ENCODE results near the gene INTS6. TPM values are rescaled to one million over a fixed set of nuclear protein-coding genes. Genes with fewer than 3 reads are reported as not detected.

INTS6 gene
- total RNA-seq (2014; rRNA removed; shearing (Covaris generic)) = 27.1 and 27.7 TPM in 2 replicates

DNA sequence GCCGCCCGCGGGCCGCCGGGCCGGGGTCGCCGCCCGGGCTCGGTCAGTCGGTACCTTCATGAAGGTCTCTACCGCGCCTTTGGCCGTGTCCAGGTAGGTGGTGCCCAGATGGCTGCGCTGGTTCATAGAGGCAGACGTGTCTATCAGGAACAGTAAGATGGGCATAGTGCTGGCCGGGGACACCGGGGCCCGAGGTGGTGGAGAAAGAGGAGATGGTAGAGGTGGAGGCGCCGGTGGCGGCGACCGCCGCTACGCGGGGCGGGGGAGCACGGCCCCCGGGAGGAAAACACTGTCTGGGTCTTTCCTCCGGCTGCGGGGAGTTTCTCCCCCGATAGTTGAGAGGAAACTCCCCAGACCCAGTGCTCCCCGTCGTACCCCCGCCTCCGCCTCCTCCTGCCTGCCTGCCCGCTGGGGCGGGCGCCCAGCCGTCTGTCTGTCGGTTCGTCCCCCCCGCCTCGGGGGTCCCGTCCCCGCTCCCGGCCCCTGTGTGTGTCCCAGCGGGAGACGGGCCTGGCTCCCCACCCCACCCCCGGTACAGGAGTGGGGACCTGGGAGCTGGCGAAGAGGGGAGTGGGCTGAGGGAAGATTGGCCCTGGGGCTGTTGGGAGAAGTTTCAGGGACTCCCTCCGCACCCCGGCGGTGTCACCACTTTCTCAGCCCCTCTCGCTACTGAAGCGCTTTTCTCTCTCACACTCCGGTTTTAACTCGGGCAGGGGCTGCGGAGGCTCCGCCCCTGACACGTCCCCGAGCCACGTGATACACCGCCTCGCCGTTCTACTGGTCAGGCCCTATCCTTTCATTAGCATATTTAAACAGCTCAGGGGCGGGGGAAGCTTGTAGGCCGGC, at the start of gene INTS6:
Gene INTS6, minus strand, starts transcription at position 676 of the 846 bp plus-strand sequence. Its CDS starts 511 bp downstream, at position 165.

DNA sequence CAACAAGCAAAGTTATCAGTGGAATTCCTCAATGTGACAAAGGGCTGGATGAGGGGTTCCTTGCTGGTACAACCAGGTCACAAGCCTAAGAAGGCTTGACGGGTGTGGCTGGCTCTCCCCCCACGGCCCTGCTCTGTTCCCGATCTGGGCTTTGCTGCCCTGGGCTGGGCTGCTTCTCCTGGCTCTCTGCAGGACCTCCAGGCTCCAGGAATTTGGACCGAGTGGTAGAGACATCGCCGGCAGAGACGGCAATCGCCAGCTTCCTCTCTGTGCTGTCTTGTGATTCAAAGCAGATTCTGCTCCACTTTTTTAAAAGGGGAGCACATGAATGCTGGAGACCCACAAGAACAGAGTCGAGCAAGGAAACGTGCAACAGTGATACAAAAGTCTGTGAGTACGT, 113.5 kb downstream of the INTS6 start, which contains the start of gene SERPINE3:
Gene SERPINE3, plus strand, starts transcription at position 338 of the 400 bp plus-strand sequence. CDS start 1,401 bp downstream, outside the sequence.

Small RNAs within 50 kb of the gene (small RNA-seq; reads per million reads assigned to genes)
- gene MIR5693 (not detected), gene RN7SL320P (not detected), gene SNRPGP11 (not detected)

Other genes with a start within 250 kb of the INTS6 start
- gene FAM124A, start 230.6 kb downstream of the INTS6 start, total RNA-seq (2014; rRNA removed; shearing (Covaris generic)) = 0.24 and 0.57 TPM in 2 replicates
- not detected in 2 replicates for gene SERPINE3, start 113.3 kb downstream of the INTS6 start, total RNA-seq (2014; rRNA removed; shearing (Covaris generic))
- gene WDFY2, start 131.4 kb upstream of the INTS6 start, total RNA-seq (2014; rRNA removed; shearing (Covaris generic)) = 7.2 and 8.5 TPM in 2 replicates

Measured in A375 (cell line).